ENCODE data around the gene ASCL5.

GRCh38 chr1:201093962-201094361, 33.0 kb downstream of the ASCL5 start:
- TF ChIP-seq POLR2A (IDR thresholded peaks at IDR 0.05; ENCODE audit: low read depth, low read length) (no peak), SMC3 (IDR thresholded peaks at IDR 0.05; ENCODE audit: borderline replicate concordance, low read length) (no peak), YY1 (IDR thresholded peaks at IDR 0.05; ENCODE audit: low read depth, low read length) (no peak), EZH2 (IDR thresholded peaks at IDR 0.05; ENCODE audit: borderline replicate concordance, control insufficient read depth, low read depth, low read length) (no peak), MAX (IDR thresholded peaks at IDR 0.05; ENCODE audit: low read depth, low read length) (no peak)
